Keratinocyte (primary cell): ENCODE measurements around the gene MYBBP1A. TPM values are rescaled to one million over a fixed set of nuclear protein-coding genes. Genes with fewer than 3 reads are reported as not detected.

ENCODE experiments used
- DNase-seq: peaks from one replicate; pipeline ENCODE4 v3.0.0-alpha.2; 2011; ENCODE audit warnings: low read depth, missing footprints, low spot score
- FAIRE-seq: peaks from 2 replicates; lab custom pipeline; 2011; peaks lifted over from hg19 to GRCh38; lab: Jason Lieb, UNC
- H2AFZ ChIP-seq: 2 replicates; pipeline ENCODE4 v1.6.0; 2012; ENCODE audit warnings: low read length, control low read depth, inconsistent platforms; ENCODE audit not compliant: control insufficient read depth
- H3K27ac ChIP-seq: 2 replicates; pipeline ENCODE4 v1.5.1; 2011; ENCODE audit warnings: low read length; ENCODE audit not compliant: control insufficient read depth, insufficient read depth
- H3K27me3 ChIP-seq: 3 replicates; pipeline ENCODE4 v1.6.0; 2011; ENCODE audit warnings: low read length; ENCODE audit not compliant: control insufficient read depth, insufficient read depth; ENCODE audit errors: extremely low read depth
- H3K36me3 ChIP-seq, 2 experiments: 2 replicates in 1 of 2; 3 replicates in 1 of 2; pipeline ENCODE4 v1.5.1; 2011; ENCODE audit warnings: low read length in 2 of 2, mild to moderate bottlenecking in 1 of 2; ENCODE audit not compliant: control insufficient read depth in 2 of 2, insufficient read depth in 2 of 2; ENCODE audit errors: extremely low read depth in 1 of 2
- H3K4me1 ChIP-seq: 3 replicates; pipeline ENCODE4 v1.5.1; 2011; ENCODE audit warnings: low read length; ENCODE audit not compliant: control insufficient read depth, insufficient read depth; ENCODE audit errors: extremely low read depth
- H3K4me2 ChIP-seq: 3 replicates; pipeline ENCODE4 v1.6.0; 2011; ENCODE audit warnings: low read depth, low read length; ENCODE audit not compliant: control insufficient read depth, insufficient read depth; ENCODE audit errors: extremely low read depth
- H3K4me3 ChIP-seq, 3 experiments: fragments of 200-600 bp in 1 of 3; sonication (generic) in 1 of 3; 2 replicates in 2 of 3; 3 replicates in 1 of 3; pipeline ENCODE4 v1.5.1; 2011 to 2016; ENCODE audit warnings: low read length in 3 of 3, mild to moderate bottlenecking in 3 of 3, control low read depth in 2 of 3, inconsistent platforms in 1 of 3, low read depth in 1 of 3, mixed read lengths in 1 of 3, mixed run types in 1 of 3, moderate library complexity in 1 of 3; ENCODE audit not compliant: control insufficient read depth in 2 of 3, insufficient read depth in 2 of 3; ENCODE audit errors: extremely low read depth in 1 of 3
- H3K79me2 ChIP-seq: 2 replicates; pipeline ENCODE4 v1.6.0; 2012; ENCODE audit warnings: low read length; ENCODE audit not compliant: control insufficient read depth, insufficient read depth
- H3K9ac ChIP-seq: 3 replicates; pipeline ENCODE4 v1.6.0; 2011; ENCODE audit warnings: low read length; ENCODE audit not compliant: control insufficient read depth, insufficient read depth; ENCODE audit errors: extremely low read depth
- H3K9me1 ChIP-seq: 3 replicates; pipeline ENCODE4 v1.6.0; 2011; ENCODE audit warnings: low read length; ENCODE audit not compliant: control insufficient read depth, insufficient read depth; ENCODE audit errors: extremely low read depth
- H3K9me3 ChIP-seq: 2 replicates; pipeline ENCODE4 v1.5.1; 2012; ENCODE audit warnings: low read depth, low read length; ENCODE audit not compliant: control insufficient read depth
- H4K20me1 ChIP-seq: 3 replicates; pipeline ENCODE4 v1.6.0; 2011; ENCODE audit warnings: low read length; ENCODE audit not compliant: control insufficient read depth, insufficient read depth; ENCODE audit errors: extremely low read depth
- EZH2 ChIP-seq: IDR thresholded peaks from one replicate; pipeline ENCODE4 v1.6.1; 2012; ENCODE audit warnings: inconsistent platforms, mild to moderate bottlenecking, low read length, moderate library complexity
- dilution Hi-C: fragments of 300-500 bp; cut with MboI; formaldehyde crosslinking; loops from one replicate; pipeline ENCODE4 v1.7.0; 2020; ENCODE audit warnings: low sequenced_read_pairs; ENCODE audit not compliant: extremely low pct_ligation_motif_present
- polyA plus RNA-seq, 5 experiments: library from polyadenylated mRNA; depleted of rRNA in 3 of 5; stranded (reverse) in 3 of 5; stranded (forward) in 1 of 5; unstranded in 1 of 5; fragments of >200 nt; gene quantifications; 1 replicate in 1 of 5; 2 replicates in 3 of 5; 3 replicates in 1 of 5; pipeline versions ENCODE4 v1.2.1 to v1.2.3, GENCODE V29; 2011 to 2012; ENCODE audit warnings: missing spikeins in 2 of 5, low read depth in 1 of 5, low replicate concordance in 1 of 5
- TF ChIP-seq, protein P1 (sequence below), 3 experiments: IDR thresholded peaks in 1 of 3; conservative IDR thresholded peaks in 1 of 3; optimal IDR thresholded peaks in 1 of 3; 2 replicates in 2 of 3; 3 replicates in 1 of 3; pipeline versions ENCODE3 to v1.5.1; 2011; ENCODE audit warnings: low read length in 3 of 3, mild to moderate bottlenecking in 3 of 3, moderate library complexity in 2 of 3, control low read depth in 1 of 3, inconsistent platforms in 1 of 3; ENCODE audit not compliant: insufficient read depth in 2 of 3; ENCODE audit errors: extremely low read depth in 1 of 3

MYBBP1A gene
- polyA plus RNA-seq, 1 donor (not counting 4 experiments of a cell fraction or from before 2014, with no cell fraction given) = 20.5 TPM

DNA sequence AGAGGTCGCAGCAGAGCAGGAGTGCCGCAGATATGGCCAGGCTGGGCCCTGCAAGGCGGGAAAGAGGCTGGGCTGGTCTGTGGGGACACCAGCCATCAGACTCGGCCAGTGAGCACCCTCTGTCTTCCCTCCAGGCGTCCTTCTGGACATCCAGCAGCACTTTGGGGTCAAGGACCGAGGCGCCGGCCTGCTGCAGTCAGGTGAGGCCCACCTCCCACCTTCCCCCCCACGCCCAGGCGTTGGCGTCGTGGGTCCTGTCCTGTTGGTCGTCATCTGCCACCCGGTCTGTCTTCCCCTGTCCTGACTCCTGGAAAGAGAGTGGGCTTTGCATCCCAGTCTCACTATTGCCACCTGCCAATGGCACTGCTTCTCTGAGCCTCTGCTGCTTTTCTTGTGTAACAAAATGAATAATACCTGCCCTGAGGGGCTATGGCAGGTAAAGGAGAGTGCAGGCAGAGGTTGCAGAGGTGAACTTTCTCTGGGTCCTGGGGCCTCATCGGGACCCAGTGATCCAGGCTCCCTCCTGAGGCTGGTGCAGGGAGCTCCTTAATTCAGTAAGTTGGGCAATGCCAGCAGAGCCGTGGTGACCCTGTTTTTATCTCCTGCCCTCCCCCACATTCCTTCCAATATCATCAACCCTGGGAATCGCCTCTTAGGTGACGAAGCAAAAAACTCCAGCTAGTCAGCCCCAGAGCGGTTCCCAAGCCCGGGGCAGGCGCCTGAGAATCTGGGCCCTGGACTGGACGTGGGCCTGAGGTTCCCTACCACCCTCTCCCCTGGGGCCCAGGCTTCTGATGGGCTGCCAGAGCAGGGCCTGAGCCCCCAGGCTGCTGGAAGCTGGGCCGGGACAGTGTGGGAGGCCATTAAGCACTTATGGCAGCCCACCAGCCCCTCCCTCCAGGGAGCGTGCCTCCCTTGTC, 41.8 kb downstream of the MYBBP1A start:
- no peak for FAIRE-seq
- no peak overlapping the region for H3K9ac ChIP-seq
- H3K79me2 ChIP-seq = no peaks in the 10 kb centered on the region
- H3K4me3 ChIP-seq = no peak overlapping the region
- TF ChIP-seq, protein P1, sequence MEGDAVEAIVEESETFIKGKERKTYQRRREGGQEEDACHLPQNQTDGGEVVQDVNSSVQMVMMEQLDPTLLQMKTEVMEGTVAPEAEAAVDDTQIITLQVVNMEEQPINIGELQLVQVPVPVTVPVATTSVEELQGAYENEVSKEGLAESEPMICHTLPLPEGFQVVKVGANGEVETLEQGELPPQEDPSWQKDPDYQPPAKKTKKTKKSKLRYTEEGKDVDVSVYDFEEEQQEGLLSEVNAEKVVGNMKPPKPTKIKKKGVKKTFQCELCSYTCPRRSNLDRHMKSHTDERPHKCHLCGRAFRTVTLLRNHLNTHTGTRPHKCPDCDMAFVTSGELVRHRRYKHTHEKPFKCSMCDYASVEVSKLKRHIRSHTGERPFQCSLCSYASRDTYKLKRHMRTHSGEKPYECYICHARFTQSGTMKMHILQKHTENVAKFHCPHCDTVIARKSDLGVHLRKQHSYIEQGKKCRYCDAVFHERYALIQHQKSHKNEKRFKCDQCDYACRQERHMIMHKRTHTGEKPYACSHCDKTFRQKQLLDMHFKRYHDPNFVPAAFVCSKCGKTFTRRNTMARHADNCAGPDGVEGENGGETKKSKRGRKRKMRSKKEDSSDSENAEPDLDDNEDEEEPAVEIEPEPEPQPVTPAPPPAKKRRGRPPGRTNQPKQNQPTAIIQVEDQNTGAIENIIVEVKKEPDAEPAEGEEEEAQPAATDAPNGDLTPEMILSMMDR (optimal IDR thresholded peaks at IDR 0.05 in 1 of 3, IDR thresholded peaks at IDR 0.05 in 1 of 3, conservative IDR thresholded peaks at IDR 0.05 in 1 of 3; ENCODE audit: extremely low read depth in 1 of 3, insufficient read depth in 2 of 3, low read length in 3 of 3) = peak in 2 of 3 experiments; percentile 9 to 30
- TF ChIP-seq EZH2 = no peak
- H3K9me1 ChIP-seq = no peaks in the 10 kb centered on the region
- no peak for DNase-seq
- H4K20me1 ChIP-seq = no peaks in the 10 kb centered on the region
- no peak overlapping the region for H3K27ac ChIP-seq
- no peaks in the 10 kb centered on the region for H3K4me1 ChIP-seq
- H2AFZ ChIP-seq = no peak overlapping the region
- no peaks in the 10 kb centered on the region for H3K9me3 ChIP-seq
- H3K27me3 ChIP-seq = peaks cover 24% of the 10 kb centered on the region
- no peaks in the 10 kb centered on the region for H3K36me3 ChIP-seq
- dilution Hi-C loops = no loop called here
- no peak overlapping the region for H3K4me2 ChIP-seq

DNA sequence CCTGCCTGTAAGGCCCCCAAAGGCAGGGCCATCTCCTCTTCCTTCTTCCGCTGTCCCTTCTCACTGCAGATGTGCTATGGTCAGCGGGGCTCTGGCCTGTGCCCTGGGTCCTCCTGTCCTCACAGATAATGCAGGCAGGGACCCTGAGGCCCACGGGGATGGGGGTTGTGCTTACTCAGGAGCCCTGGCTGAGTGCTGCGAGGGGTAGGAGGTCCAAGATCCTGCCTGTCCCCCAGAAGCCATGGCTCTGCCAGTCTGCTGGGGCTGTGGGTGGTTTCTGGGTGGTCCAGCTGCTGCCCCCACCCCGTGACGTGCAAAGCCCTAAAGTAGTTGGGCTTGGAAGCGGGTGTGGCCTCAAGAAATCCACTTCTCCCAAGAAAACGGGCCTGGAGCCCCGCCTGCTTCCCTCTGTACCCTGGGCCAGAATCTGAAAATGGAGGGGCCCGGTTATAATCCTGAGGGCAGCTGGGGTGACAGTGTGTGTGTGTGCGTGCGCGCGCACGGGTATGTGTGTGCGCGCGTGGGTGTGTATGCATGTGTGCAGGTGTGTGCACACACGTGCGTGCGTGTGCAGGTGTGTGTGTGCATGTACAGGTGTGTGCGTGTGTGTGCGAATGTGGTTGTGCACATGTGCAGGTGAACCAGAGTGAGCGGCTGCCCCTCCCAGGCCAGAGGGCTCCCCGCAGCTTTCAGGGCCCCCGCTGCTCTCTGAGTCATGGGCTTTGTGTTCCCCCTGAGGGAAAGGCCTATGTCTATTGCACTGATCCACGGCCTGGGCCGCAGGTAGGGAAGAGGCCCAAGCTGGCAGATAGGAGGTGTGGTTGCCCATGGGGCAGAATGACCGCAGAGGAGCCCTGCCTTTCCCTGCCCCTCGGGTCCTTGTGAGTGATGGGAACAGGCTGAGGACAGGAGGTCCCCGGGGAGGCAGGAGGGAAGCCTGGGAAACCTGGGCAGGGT, 42.8 kb downstream of the MYBBP1A start:
- H3K9me3 ChIP-seq = no peaks in the 10 kb centered on the region
- no peaks in the 10 kb centered on the region for H4K20me1 ChIP-seq
- no peaks in the 10 kb centered on the region for H3K79me2 ChIP-seq
- H3K27me3 ChIP-seq = peaks cover 24% of the 10 kb centered on the region
- dilution Hi-C loops = no loop called here
- H3K9me1 ChIP-seq = no peaks in the 10 kb centered on the region
- no peaks in the 10 kb centered on the region for H3K4me1 ChIP-seq
- H2AFZ ChIP-seq = no peak overlapping the region
- no peak for DNase-seq
- no peak overlapping the region for H3K4me2 ChIP-seq
- H3K27ac ChIP-seq = no peak overlapping the region
- no peak overlapping the region for H3K4me3 ChIP-seq
- TF ChIP-seq, protein P1 (optimal IDR thresholded peaks at IDR 0.05 in 1 of 3, IDR thresholded peaks at IDR 0.05 in 1 of 3, conservative IDR thresholded peaks at IDR 0.05 in 1 of 3; ENCODE audit: extremely low read depth in 1 of 3, insufficient read depth in 2 of 3, low read length in 3 of 3) = no peak
- no peak for TF ChIP-seq EZH2
- H3K36me3 ChIP-seq = no peaks in the 10 kb centered on the region
- H3K9ac ChIP-seq = no peak overlapping the region
- FAIRE-seq = no peak
